Uterus (tissue), 2 donors: ENCODE measurements around the gene MOCS3.

ENCODE experiments used
- POLR2A ChIP-seq, 2 donors: fragments of 450-650 bp; IDR thresholded peaks; one replicate each; pipeline ENCODE4 v1.6.1; 2016; ENCODE audit warnings: antibody characterized with exemption in 2 of 2, mild to moderate bottlenecking in 1 of 2, moderate library complexity in 1 of 2
- TF ChIP-seq, protein P1 (sequence below), 4 experiments: fragments of 200-600 bp in 2 of 4; fragments of 450-650 bp in 2 of 4; sonication (generic) in 2 of 4; IDR thresholded peaks; one replicate each; pipeline ENCODE4 v1.5.1; 2016 to 2019; ENCODE audit warnings: antibody characterized with exemption in 4 of 4, mild to moderate bottlenecking in 2 of 4, moderate library complexity in 1 of 4

- TF ChIP-seq, protein P1, sequence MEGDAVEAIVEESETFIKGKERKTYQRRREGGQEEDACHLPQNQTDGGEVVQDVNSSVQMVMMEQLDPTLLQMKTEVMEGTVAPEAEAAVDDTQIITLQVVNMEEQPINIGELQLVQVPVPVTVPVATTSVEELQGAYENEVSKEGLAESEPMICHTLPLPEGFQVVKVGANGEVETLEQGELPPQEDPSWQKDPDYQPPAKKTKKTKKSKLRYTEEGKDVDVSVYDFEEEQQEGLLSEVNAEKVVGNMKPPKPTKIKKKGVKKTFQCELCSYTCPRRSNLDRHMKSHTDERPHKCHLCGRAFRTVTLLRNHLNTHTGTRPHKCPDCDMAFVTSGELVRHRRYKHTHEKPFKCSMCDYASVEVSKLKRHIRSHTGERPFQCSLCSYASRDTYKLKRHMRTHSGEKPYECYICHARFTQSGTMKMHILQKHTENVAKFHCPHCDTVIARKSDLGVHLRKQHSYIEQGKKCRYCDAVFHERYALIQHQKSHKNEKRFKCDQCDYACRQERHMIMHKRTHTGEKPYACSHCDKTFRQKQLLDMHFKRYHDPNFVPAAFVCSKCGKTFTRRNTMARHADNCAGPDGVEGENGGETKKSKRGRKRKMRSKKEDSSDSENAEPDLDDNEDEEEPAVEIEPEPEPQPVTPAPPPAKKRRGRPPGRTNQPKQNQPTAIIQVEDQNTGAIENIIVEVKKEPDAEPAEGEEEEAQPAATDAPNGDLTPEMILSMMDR (IDR thresholded peaks at IDR 0.05): no peak
- no peak for TF ChIP-seq POLR2A (IDR thresholded peaks at IDR 0.05)
Measured at GRCh38 chr20:51011479-51011878, 52.9 kb downstream of the MOCS3 start.
